ENCODE results near the gene ZNF526.
"Not testable (repeated sequence)": the region's sequence is repeated elsewhere in the genome, so short reads cannot be mapped to it uniquely, and the experiment has no call there.

ZNF526 gene

DNA sequence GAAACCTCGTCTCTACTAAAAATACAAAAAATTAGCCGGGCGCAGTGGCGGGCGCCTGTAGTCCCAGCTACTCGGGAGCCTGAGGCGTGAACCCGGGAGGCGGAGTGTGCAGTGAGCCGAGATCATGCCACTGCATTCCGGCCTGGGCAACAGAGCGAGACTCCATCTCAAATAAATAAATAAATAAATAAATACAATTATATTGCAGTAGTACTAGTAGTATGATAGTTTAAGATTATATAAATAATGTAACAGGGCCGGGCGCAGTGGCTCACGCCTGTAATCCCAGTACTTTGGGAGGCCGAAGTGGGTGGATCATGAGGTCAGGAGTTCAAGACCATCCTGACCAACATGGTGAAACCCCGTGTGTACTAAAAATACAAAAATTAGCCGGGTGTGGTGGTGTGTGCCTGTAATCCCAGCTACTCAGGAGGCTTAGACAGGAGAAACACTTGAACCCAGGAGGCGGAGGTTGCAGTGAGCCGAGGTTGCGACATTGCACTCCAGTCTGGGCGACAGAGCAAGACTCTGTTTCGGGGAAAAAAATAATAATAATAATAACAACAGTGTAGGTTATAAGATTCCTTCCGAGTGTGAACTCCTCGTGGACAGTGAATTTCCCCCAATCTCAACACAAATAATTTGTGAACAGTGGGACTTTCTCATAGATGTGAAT is 47.0 kb downstream of the ZNF526 start:
- DNase-seq = not testable (repeated sequence)

DNA sequence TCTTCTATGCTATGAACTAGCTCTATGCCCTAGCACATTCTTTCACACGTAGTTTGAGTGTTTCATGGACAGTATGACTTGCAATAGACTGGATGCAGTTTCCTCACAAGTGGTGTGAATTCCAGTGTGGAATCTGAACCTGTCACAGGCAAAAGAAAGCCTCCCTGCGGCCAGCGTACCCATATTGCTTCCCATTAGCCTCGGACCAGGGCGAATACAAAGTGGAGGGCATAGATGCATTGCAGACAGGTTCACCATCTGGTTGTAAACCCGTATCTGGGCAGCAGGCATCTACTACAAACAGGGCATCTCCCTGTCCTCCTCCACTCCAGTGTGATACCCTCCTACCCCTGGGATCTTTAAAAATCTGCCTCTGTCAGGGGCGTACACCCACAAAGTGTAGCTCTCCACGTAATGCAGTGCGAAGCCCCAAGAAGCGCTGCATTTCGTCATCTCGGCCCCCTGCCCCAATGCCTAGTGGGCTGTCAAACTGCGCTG is 47.6 kb downstream of the ZNF526 start:
- no peak for DNase-seq

DNA sequence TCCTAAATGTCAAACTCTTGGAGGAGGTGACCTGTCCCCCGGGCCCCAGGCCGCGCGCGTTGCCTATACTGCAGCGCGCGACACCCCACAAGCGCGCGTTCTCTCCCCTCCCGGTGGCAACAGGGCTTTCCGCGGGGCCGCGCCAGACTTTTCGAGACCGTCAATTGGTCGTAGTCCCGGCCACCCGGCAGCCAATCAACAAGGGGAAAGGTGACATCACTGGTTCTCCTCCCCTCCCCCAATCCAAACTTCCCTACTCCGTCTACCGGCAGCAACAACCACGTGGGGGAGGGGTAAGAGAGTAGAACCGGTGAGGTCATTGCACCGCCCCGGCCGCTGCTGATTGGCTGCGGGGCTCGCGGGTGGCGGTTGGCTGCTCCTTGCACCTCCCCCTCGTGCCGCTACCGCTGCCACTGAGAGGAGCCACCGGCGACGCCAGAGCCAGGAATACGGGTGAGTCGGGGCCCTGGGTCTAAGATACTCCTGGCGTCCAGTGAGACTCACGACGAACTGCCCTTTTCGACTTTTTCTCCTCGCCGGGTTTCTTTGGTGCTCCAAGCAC is 48.1 kb downstream of the ZNF526 start:
- peak; percentile 99 to 100 for DNase-seq

DNA sequence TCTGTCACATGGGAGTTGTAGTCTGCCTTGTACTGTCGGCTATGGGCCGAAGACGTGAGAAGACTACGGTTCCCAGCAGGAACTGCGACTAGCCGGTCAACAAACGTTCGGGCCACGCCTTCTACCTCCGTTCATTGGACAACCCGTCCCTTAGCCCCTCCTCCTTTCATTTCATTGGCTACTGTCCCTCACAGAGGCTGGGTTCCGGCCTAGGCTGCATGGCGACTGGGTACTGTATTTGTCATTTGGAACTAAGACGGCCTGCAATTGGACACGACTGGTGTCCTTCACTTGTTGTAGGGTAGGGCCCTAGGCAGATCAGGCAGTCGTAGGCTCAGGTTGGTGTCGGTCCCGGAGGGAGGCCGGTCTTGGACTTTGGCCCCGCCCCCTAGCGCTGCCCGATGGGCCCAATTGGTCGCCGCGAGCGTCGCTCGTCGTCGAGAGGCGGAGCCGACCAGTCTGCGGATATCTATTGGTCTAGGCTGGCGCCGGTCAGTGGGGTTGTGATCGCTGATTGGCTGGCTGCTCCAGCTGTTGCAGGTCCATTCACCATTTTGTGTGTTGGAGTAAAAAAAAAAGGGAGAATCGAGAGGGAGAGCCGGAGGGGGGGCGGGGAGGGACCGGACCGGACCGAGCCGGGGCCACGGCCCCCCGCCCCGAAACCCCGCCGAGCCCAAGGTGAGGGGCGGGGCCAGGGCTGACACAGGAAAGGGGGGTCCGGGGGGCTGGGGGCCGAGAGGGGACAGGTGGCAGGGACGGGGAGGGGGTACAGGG is 48.8 kb downstream of the ZNF526 start, which contains the start of gene CIC:
TSS of gene CIC (plus strand) at position 549 of the 774 bp plus-strand sequence. CDS start 2,532 bp downstream, outside the sequence.
- DNase-seq = peak; percentile 100

DNA sequence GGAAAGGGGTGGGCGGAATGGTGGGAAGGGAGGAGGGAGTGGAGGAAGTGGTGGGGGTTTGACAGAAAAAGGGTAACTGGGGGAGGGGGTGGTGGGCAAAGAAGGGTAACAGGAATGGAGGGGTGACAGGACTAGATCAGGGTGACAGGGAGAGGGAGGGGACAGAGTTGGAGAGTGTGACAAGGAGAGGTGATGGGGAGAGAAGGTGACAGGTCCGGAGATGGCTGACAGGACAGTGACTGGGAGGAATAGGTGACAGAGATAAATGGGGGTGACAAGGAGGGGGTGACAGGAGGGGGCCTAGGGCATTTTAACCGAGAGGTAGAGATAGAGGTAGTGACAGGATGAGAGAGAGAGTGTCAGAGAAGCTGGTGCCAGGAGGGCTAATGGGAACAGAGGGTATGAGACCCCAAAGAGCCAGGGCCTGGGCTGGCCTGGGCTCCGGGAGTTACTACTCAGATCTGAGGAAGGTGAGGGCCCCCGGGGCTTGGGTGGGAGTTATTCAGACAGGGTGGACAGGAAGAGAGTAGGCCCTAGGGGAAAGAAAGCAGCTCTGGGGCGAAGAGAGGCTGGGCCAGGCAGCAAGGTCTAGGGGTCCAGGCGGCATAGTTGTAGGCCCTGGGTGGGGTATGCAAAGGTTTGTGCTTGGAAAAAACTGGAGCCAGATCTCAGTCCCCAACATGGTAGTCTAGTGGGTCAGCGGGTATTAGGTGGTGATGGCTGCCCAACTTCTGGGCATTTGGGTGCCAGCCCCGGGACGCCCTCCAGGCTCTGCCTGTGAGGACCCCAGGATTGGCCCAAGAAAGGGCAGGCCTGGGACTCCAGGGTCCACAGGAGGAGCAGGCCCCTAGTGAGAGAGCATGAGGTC is 49.6 kb downstream of the ZNF526 start:
- DNase-seq = no peak

DNA sequence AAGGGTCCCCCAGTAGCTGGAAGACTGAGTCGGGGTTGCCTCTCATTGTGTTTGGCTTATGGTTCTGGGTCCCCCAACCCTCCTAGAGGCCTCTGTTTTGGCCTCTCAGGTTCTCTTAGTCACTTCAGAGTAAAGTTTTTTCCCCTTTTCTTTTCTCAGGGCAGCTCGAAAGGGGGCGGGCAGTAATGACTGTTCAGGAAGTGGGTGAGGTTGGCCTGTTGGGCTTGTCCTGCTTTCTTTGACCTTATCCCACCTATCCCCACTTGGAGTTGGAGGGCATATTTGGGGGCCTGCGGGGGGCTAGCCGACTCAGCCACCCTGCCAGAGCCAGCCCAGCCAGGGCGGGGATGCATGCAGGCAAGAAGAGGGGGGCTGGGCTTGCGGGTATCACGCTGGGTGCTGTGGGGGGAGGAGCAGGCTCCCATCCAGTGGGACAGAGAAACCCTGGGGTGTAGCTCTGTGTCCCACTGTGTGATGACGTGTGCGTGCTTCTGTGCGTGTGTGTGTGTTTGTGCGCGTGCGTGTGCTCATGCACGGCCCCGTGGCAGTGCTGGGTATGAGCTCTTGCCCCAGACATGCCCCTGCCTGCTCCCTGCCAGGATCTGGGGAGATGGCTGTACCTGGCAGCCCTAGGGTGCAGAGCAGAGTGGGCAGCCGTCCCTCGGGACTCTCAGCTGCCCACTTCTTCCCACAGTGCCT is 50.4 kb downstream of the ZNF526 start:
- peak in 1 of 2 experiments; percentile 64 for DNase-seq

DNA sequence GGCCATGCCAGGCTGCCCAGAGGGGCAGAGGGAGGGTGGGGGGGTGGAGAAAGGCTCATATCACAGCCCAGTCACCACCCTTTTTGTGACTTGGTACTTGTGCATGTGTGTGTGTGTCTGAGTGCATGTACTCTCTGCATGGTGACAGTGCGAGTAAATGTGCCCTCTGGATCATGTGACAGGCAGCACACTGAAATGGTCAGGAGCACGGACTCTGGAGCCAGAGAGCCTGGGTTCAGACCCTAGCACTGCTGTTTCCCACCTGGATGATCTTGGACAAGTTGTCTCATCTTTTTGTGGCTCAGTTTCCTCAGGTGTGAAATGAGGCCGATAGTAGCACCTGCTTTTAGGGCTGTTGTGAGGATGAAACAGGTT is 50.9 kb downstream of the ZNF526 start:
- no peak for DNase-seq

DNA sequence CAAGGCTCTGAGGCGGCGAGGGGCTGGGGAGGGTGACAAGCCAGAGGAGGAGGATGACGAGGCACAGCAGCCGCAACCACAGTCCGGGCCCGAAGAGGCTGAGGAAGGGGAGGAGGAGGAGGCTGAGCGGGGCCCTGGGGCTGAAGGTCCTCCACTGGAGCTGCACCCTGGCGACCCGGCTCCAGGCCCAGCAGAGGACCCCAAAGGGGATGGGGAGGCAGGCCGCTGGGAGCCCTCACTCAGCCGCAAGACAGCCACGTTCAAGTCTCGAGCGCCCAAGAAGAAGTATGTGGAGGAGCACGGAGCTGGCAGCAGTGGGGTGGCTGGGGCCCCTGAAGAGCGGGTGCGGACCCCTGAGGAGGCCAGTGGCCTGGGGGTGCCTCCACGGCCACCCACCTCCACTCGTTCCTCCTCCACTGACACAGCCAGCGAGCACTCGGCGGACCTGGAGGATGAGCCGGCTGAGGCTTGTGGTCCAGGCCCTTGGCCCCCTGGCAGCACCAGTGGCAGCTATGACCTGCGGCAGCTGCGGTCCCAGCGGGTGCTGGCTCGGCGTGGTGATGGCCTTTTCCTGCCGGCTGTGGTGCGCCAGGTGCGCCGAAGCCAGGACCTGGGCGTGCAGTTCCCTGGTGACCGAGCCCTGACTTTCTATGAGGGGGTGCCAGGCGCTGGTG is 51.9 kb downstream of the ZNF526 start:
- no peak for DNase-seq

DNA sequence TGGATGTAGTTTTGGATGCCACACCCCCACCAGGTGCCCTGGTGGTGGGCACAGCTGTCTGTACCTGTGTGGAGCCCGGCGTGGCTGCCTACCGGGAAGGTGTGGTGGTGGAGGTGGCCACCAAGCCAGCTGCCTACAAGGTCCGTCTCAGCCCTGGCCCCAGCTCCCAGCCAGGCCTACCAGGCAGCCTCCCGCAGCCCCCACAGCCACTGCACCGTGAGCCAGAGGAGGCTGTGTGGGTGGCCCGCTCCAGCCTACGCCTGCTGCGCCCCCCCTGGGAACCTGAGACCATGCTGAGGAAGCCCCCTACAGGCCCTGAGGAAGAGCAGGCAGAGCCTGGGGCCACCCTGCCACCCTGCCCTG is 52.4 kb downstream of the ZNF526 start:
- DNase-seq = no peak

DNA sequence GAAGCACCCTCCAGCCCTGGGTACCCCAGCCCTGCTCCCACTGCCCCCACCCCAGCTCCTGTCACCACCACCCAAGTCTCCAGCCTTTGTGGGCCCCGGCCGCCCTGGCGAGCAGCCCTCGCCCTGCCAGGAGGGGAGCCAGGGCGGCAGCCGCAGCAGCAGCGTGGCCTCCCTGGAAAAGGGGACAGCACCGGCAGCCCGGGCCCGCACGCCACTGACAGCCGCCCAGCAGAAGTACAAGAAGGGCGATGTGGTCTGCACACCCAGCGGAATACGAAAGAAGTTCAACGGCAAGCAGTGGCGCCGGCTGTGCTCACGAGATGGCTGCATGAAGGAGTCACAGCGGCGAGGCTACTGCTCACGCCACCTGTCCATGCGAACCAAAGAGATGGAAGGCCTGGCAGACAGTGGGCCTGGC is 52.9 kb downstream of the ZNF526 start:
- no peak for DNase-seq

DNA sequence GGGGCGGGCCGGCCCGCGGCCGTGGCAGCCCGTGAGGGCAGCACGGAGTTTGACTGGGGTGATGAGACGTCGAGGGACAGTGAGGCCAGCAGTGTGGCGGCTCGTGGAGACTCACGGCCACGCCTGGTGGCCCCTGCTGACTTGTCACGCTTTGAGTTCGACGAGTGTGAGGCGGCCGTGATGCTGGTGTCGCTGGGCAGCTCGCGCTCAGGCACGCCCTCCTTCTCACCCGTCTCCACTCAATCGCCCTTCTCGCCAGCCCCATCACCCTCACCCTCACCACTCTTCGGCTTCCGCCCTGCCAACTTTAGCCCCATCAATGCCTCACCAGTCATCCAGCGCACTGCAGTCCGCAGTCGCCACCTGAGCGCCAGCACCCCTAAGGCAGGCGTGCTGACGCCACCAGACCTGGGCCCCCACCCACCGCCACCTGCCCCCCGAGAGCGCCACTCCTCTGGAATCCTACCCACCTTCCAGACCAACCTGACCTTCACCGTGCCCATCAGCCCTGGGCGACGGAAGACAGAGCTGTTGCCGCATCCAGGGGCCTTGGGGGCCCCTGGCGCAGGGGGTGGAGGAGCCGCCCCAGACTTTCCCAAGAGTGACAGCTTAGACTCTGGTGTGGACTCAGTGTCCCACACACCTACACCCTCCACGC is 53.4 kb downstream of the ZNF526 start:
- DNase-seq = no peak

DNA sequence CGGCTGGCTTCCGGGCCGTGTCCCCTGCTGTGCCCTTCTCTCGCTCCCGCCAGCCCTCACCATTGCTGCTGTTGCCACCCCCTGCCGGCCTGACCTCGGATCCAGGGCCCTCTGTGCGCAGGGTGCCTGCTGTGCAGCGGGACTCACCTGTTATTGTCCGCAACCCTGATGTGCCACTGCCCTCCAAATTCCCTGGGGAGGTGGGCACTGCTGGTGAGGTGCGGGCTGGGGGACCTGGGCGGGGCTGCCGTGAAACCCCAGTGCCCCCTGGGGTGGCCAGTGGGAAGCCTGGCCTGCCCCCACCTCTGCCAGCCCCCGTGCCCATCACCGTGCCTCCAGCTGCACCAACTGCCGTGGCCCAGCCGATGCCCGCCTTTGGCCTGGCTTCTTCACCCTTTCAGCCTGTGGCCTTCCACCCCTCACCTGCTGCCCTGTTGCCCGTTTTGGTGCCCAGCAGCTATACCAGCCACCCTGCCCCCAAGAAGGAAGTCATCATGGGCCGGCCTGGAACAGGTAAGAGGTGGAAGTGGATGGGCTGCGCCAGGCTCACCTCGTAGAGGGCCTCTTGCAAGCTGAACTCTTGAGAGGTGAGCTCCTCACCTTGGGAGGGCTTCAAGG is 54.1 kb downstream of the ZNF526 start:
- DNase-seq = no peak

DNA sequence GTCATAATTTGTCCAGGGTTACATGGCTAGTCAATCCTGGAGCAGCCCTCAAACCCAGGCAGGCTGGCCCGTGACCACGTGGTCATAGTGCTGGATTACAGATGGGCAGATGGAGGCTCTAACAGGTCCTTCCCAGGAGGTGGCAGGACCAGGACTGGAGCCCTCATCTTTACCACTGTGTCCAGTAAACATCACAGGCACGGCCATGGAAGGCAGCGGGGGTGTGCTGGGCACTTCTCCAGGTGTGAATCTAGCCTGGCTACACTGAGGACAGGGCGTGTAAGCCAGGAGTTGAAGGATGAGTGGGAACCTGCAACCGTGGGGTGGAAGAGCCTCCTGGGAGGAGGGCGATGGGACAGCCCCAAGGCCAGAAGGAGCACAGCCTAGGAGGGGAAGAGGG is 55.0 kb downstream of the ZNF526 start:
- no peak for DNase-seq

DNA sequence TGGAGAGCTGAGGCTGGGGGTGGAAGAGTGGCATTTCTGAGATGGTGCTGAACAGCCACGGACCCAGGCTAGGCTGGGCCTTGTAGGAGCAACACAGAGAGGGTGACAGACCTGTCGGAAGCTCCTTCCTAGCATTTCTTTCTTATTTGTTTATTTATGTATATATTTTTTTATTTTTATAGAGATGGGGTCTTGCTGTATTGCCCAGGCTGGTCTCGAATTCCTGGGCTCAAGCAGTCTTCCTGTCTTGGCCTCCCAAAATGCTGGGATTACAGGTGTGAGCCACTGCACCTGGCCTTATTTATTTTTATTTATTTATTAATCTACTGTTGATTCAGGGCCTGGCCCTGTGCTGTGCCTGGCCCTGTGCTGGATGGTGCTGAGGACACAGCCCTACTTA is 55.4 kb downstream of the ZNF526 start:
- no peak for DNase-seq

DNA sequence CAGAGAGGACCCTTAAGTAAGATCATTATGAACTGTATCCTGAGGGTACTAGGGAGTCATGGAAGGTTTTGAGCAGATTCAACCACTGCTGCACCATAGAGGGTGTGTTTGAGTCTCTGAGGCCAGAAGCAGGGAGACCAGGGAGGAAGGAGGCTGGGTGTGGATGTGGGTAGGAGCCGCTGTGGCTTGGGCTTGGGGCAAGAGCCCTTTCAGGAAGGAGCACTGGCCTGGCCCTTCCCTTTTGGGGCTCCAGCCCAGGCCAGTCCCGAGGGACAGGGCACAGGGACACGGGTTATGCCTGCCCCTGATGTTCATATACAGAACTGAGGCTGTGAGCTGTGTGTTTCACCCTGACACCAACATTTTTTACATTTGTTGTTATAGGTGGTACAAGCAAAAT is 56.2 kb downstream of the ZNF526 start:
- no peak for DNase-seq

DNA sequence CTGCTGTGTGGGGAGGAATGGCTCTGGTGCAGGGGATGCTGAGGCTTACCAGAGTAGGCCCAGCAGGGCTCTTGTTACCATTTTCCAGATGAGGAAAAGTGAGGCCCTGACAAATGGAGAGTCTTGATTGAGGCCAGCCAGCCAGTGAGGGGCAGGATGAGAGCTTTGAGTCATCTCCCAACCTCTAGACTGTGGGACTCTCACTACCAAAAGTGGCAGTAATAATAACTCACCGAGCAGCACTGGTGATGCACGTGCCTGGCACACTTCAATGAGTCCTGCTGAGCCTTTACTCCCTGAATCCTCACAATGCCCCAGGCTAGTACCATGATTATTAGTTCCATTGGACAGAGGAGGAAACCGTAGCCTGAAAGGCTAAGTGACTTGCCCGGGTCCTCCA is 56.7 kb downstream of the ZNF526 start:
- peak in 1 of 2 experiments; percentile 24 for DNase-seq

All from NCI-H2081 (cell line).